NCI-H526 treated with DMSO at 0.1 percent for 48 hours (cell line): ENCODE results near the gene WDR88.
A peak's percentile ranks its signal among the peaks of the same experiment; 100 is the strongest.
"Not testable (repeated sequence)": the region's sequence is repeated elsewhere in the genome, so short reads cannot be mapped to it uniquely, and the experiment has no call there.

ENCODE experiments used
- DNase-seq: peaks from one replicate; lab custom pipeline; 2025; lab: John Stamatoyannopoulos, UW

The WDR88 gene

GRCh38 chr19:33129901-33130300 lies 2.0 kb upstream of the WDR88 start:
- no peak for DNase-seq

- no peak for DNase-seq
These were observed 1.5 kb upstream of the WDR88 start for GRCh38 chr19:33130433-33130832.

GRCh38 chr19:33132425-33132824 lies 511 bp downstream of the WDR88 start:
- no peak for DNase-seq

- DNase-seq, result no peak
These were observed 1.6 kb downstream of the WDR88 start for GRCh38 chr19:33133438-33134031.

GRCh38 chr19:33134571-33135041 lies 2.7 kb downstream of the WDR88 start:
- DNase-seq, result no peak

- DNase-seq, result no peak
These were observed 7.3 kb downstream of the WDR88 start for GRCh38 chr19:33139165-33139564.

GRCh38 chr19:33143897-33144405 lies 12.0 kb downstream of the WDR88 start:
- peak; percentile 66 for DNase-seq

GRCh38 chr19:33146209-33146608 lies 14.3 kb downstream of the WDR88 start:
- no peak for DNase-seq

- DNase-seq, result no peak
These were observed 15.6 kb downstream of the WDR88 start for GRCh38 chr19:33147538-33147937.

- no peak for DNase-seq
These were observed 19.1 kb downstream of the WDR88 start for GRCh38 chr19:33150852-33151518.

GRCh38 chr19:33152176-33152575 lies 20.3 kb downstream of the WDR88 start:
- DNase-seq, result no peak

- DNase-seq, result not testable (repeated sequence)
These were observed 20.7 kb downstream of the WDR88 start for GRCh38 chr19:33152625-33153024.

- not testable (repeated sequence) for DNase-seq
These were observed 22.4 kb downstream of the WDR88 start for GRCh38 chr19:33154313-33154712.

- no peak for DNase-seq
These were observed 24.4 kb downstream of the WDR88 start for GRCh38 chr19:33156334-33156733.

- DNase-seq, result no peak
These were observed 26.0 kb downstream of the WDR88 start for GRCh38 chr19:33157906-33158305.

- DNase-seq, result no peak
These were observed 26.5 kb downstream of the WDR88 start for GRCh38 chr19:33158365-33158764.

- DNase-seq, result no peak
These were observed 27.2 kb downstream of the WDR88 start for GRCh38 chr19:33159149-33159548.

GRCh38 chr19:33159893-33160292 lies 28.0 kb downstream of the WDR88 start:
- no peak for DNase-seq

- no peak for DNase-seq
These were observed 29.3 kb downstream of the WDR88 start for GRCh38 chr19:33161201-33161600.

GRCh38 chr19:33163481-33163880 lies 31.6 kb downstream of the WDR88 start:
- DNase-seq, result no peak

GRCh38 chr19:33166037-33166436 lies 34.1 kb downstream of the WDR88 start:
- DNase-seq, result not testable (repeated sequence)

GRCh38 chr19:33167438-33167837 lies 35.5 kb downstream of the WDR88 start:
- DNase-seq, result no peak

- DNase-seq, result no peak
These were observed 36.6 kb downstream of the WDR88 start for GRCh38 chr19:33168528-33168927.
